ENCODE data around the gene ZNF726.
"Not testable (repeated sequence)": the region's sequence is repeated elsewhere in the genome, so short reads cannot be mapped to it uniquely, and the experiment has no call there.

Gene ZNF726

GRCh38 chr19:23971598-23971997 is 56.9 kb downstream of the ZNF726 start:
- Histone ChIP-seq H3K27ac (no peak overlapping the region), H3K4me3 (no peak overlapping the region)
- TF ChIP-seq, protein P1, sequence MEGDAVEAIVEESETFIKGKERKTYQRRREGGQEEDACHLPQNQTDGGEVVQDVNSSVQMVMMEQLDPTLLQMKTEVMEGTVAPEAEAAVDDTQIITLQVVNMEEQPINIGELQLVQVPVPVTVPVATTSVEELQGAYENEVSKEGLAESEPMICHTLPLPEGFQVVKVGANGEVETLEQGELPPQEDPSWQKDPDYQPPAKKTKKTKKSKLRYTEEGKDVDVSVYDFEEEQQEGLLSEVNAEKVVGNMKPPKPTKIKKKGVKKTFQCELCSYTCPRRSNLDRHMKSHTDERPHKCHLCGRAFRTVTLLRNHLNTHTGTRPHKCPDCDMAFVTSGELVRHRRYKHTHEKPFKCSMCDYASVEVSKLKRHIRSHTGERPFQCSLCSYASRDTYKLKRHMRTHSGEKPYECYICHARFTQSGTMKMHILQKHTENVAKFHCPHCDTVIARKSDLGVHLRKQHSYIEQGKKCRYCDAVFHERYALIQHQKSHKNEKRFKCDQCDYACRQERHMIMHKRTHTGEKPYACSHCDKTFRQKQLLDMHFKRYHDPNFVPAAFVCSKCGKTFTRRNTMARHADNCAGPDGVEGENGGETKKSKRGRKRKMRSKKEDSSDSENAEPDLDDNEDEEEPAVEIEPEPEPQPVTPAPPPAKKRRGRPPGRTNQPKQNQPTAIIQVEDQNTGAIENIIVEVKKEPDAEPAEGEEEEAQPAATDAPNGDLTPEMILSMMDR (IDR thresholded peaks at IDR 0.05), result no peak
- no peak for DNase-seq (ENCODE audit: low spot score)

GRCh38 chr19:23972161-23972560 is 57.5 kb downstream of the ZNF726 start:
- TF ChIP-seq, protein P1 (IDR thresholded peaks at IDR 0.05), result no peak
- Histone ChIP-seq H3K4me3 (no peak overlapping the region), H3K27ac (no peak overlapping the region)
- DNase-seq (ENCODE audit: low spot score), result no peak

- H3K27ac ChIP-seq, result no peak overlapping the region
- H3K4me3 ChIP-seq, result no peak overlapping the region
- DNase-seq (ENCODE audit: low spot score), result no peak
- TF ChIP-seq, protein P1 (IDR thresholded peaks at IDR 0.05), result no peak
Measured at GRCh38 chr19:23974941-23975340, 60.3 kb downstream of the ZNF726 start.

DNA sequence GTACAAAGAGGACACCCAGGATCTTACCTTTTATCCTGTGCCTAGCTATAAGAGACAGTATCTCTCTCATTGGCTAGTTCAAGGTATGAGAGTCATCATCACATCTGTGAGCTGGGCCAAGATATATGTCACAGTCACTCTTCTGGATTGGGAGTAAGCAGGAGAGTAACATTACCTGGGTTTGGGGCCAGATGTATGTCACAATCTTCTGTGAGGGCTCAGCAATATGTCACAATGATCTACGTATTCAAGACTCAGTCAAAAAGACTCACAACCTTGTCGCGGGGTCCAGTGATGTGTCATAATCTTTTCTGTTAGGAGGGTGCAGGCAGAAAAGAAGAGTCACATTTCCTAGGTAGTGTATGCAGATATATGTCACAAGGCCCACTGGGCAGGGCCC is 61.9 kb downstream of the ZNF726 start:
- H3K27ac ChIP-seq; DNase-seq (ENCODE audit: low spot score); H3K4me3 ChIP-seq: not testable (repeated sequence)

- not testable (repeated sequence) for DNase-seq (ENCODE audit: low spot score); H3K27ac ChIP-seq; H3K4me3 ChIP-seq
Measured at GRCh38 chr19:23977256-23977655, 62.6 kb downstream of the ZNF726 start.

GRCh38 chr19:23978068-23978467 is 63.4 kb downstream of the ZNF726 start:
- TF ChIP-seq, protein P1 (IDR thresholded peaks at IDR 0.05), result no peak
- DNase-seq (ENCODE audit: low spot score), result no peak
- no peak overlapping the region for H3K4me3 ChIP-seq
- H3K27ac ChIP-seq, result no peak overlapping the region

DNA sequence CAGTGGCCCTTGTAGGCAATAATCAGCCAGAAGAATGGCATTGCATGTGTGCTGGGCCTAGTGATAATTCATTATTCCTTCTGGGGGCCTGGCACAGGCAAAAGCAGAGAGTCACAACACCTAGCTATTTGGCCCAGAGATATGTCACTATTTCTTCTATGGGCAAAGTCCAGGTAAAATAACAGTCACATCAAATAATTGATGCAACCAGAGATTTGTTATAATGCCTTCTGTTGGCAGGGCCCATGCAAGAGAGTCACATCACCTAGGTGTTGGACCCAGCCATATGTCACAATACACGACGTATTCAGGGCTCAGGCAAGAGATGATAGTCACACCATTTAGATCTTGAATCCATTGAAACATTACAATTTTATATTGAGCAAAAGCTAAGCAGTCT is 66.1 kb downstream of the ZNF726 start:
- TF ChIP-seq, protein P1 (IDR thresholded peaks at IDR 0.05), result no peak
- Histone ChIP-seq H3K27ac (no peak overlapping the region), H3K4me3 (no peak overlapping the region)
- no peak for DNase-seq (ENCODE audit: low spot score)

DNA sequence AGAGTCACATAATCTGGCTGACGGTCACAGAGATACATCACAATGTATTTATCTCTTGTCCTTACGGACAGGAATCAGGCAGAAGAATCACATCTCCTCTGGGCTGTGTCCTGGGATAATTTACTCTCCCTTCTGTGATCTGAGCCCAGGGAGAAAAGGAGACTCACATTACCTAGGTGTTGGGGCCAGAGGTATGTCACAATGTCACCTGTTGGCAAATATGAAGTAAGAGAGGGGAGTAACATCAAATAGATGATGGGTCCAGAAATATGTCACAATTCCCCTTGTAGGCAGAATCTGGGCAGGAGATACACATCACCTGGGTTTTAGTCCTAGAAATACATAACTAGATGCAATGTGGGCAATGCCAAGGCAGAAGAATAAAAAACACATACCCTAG is 67.2 kb downstream of the ZNF726 start:
- Histone ChIP-seq H3K4me3 (no peak overlapping the region), H3K27ac (no peak overlapping the region)
- no peak for DNase-seq (ENCODE audit: low spot score)
- TF ChIP-seq, protein P1 (IDR thresholded peaks at IDR 0.05), result no peak
